NT2/D1 (cell line): ENCODE measurements around the gene ZNF397.

Experiments
- SUZ12 ChIP-seq: IDR thresholded peaks from 2 replicates; pipeline ENCODE4 v1.6.1; 2011; ENCODE audit not compliant: insufficient read length, insufficient read depth; ENCODE audit errors: extremely low read depth
- YY1 ChIP-seq: IDR thresholded peaks from 2 replicates; pipeline ENCODE4 v1.6.1; 2011; ENCODE audit not compliant: insufficient read length, insufficient read depth

GRCh38 chr18:35267809-35268208, 27.0 kb downstream of the ZNF397 start:
- TF ChIP-seq SUZ12 (no peak), YY1 (no peak)
